GM18502 (cell line): ENCODE data around the gene HDAC3.
"Not testable (repeated sequence)": the region's sequence is repeated elsewhere in the genome, so short reads cannot be mapped to it uniquely, and the experiment has no call there.

Experiments used
- ATAC-seq: cut with Tn5 transposase; IDR thresholded peaks from one replicate; pipeline ENCODE4 v1.9.1; 2021; ENCODE audit warnings: mild to moderate bottlenecking; ENCODE audit not compliant: unreplicated experiment, poor library complexity

Gene HDAC3

DNA sequence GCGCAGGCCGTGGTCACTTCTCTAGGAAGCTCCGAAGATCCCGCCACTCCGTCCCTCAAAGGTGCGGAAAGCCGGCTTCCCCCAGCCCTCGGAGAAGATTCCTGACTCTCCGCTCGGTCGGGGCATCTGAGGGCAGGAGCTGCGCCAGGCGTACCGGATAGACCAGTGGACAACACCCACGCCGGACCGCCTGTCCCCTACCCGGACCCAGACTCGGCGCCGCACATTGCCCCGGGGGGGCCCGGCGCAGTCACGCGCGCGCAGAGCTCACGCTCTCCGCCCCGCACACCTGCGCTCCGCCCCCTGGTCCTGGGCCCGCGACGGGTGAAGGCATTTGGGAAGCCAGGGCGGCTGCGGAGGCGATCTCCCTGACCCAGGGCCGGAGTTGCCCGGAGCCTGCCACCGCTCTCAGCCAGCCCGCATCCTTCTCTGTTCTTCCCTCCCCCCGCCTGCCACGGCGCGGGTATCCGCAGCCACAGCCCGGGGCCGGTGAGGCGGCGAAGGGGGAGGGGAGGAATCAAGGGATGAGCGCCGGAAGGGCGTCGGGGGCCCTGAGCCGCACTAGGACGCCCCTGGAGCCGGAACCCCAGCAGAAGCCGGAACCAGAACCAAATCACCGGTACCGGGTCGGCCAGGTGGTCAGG lies 596 bp upstream of the HDAC3 start:
- peak; percentile 35 for ATAC-seq

DNA sequence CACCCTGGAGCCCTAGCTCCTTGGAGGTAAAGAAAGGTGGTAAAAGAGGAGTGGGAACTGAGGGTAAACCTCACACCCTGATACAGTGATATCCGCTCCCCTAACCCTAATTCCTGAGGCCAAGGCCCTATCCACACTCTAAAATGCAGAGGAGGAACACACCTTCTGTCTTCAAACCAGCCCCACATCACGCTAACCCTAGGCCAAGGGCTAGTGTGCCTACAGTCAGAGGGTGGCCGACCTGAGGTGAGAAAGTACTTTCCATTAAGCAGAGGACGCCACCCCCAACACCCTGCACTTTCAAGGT lies 590 bp downstream of the HDAC3 start:
- no peak for ATAC-seq

DNA sequence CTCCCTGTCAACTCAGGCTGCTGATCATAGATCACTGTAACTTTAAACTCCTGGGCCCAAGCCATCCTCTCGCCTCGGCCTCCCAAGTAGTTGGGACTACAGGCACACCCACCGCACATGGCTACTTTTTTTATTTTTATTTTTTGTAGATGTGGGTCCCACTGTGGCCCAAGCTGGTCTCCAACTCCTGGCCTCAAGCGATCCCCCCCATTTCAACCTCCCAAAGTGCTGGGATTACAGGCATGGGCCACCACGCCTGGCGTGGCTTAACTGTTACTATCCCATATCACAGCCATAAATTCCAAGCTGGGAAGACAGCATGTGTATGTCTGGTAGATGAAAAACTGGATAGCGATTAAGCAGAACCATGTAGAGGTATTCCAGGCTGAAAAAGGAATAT lies 1.0 kb downstream of the HDAC3 start:
- no peak for ATAC-seq

DNA sequence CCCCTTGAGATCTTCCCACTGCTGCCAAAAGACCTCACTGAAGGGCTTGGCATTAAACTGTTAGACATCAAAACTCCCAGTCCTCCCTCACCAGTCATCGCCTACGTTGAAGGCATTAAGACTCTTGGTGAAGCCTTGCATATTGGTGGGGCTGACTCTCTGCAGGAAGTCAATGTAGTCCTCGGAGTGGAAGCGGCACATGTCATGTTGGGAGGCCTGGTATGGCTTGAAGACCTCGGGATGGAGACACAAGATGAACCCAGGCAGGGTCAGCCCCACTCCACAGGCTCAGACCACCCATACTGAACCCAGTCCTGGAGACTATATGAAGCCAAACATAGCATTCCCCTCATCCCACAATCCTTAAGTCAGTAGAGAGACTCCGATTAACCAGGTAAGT lies 1.9 kb downstream of the HDAC3 start:
- no peak for ATAC-seq

DNA sequence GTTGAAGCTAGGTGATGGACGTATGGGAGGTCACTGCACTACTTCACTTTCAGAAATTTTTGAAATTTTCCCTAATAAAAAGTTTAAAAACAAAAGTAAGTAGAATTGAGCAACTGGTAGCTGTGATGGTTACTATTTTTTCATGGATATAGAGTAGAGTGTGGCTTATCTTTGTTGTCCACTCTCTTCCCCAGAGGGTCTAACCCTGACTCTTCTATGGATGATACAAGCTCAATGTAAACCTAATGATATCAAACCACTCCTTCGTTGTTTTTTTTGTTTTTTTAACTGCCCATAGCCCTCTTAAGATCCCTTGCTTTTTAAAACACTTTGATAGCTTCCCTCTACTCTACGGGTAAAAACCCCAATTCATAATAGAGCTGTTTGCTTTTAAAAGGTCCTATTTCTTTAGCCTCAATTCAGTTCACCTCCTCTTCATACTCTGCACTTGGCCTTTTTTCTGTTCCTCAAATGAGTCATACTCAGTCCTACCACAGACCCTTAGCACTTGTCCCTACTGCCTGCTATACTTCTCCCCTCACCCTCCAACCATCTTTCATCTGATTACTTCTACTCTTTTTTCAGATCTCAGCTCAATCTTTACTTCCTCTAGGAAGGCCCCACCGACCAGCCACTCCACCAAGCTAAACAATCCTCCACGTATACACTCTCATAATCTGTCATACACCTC lies 2.6 kb downstream of the HDAC3 start:
- ATAC-seq, result peak; percentile 74

DNA sequence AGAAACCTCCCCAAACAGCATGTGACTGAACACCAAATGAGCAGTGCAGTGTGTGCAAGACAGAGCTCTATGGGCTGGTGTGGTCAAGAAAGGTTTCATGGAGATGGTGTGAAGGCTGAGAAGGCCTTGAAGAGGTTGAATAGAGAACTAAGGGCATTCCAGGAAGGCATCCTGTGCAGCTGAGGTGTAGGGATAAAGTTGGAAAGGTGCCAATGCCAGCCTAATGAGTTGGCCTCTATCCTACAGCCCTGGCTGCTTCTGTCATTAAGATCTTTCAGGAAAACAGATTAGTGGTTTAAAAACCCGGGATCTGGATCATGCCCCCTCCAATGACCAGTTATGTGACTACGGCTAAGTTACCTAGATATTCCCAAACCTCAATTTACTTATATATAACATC lies 4.0 kb downstream of the HDAC3 start:
- ATAC-seq, result no peak

DNA sequence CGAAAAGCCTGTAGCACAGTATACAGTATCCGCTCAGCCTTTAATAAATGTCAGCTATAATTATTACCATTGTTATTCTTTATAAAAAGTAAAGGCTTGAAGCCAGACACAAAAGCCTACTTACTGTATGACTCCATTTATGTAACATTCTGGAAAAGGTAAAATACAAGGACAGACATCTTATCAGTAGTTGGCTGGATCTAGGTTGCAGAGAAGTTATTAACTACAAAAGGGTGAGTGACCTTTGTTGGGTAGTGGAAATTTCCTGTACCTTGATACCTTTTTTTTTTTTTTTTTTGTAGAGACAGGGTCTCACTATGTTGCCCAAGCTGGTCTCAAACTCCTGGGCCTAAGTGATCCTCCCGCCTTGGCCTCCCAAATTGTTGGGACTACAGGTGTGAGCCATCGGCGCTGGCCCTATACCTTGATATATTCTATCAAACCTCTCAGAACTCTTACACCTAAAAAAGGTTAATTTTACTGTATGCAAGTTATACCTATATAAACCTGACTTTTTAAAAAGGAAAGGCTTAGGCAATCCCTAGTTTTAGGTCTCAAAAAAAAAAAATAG lies 6.0 kb downstream of the HDAC3 start:
- ATAC-seq, result no peak

DNA sequence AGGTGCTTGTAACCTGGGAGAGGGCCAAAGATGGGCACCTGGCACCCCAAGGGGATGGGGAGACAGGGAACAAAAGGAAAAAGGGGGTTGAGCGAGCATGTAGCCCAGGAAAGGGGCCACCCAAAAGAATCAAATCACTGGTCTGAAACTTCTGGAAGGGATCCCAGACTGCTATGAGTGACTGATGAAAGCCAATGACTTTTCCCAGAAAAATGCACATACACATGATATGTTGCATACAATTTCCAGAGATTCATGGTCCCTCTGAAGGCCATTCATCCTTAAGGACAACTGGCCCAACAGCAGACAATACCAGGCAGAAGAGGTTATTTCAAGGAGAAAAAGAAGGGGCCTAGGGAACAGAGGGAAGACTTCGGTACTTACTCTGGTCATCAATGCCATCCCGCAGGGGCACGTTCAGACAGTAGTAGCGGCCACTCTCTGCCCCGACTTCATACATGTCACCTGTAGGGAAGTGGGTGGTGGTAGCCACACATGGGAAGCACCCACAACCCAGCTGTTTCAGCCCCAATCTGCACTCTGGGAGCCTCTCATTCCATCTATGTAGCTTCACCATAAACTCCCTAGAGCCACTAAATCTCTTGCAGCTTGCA lies 8.4 kb downstream of the HDAC3 start:
- ATAC-seq, result no peak

DNA sequence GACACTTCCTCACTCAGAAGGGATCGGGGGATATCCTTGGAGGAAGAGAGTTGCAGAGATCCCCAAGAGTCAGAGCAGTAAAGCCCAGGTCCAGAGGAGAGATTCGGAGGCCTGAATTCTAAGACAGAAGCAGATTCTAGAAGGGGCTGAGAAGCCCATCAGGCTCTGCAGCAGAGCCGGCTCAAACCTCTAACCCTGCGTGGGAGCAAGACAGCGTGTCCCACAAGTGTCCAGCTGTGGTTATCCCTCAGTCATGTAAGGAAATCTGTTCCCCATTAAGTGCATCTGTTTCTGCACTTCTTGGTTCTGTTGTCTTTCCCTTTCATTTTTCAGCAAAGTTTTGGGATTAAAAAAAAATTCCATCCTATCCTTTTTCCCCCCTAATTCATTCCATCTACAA lies 13.0 kb downstream of the HDAC3 start:
- ATAC-seq, result no peak

DNA sequence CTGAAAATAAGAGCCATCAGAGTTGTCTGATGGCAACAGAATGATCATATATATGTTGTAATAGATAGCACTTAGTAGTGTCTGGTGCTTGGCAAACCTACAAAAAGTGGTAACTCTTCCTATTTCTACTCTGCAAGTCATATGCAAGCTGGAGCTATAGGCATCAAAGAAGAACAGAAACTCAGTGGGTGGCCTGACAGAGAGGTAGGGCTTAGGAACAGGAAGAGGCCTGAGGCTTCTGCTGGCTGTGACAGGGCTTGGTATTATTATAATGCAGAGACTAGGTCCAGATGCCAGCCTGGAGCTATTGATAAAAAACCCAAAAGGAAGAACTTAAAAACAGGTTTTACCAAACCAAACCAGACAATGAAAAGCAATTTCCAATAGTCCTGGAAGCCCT lies 13.5 kb downstream of the HDAC3 start:
- peak; percentile 64 for ATAC-seq

DNA sequence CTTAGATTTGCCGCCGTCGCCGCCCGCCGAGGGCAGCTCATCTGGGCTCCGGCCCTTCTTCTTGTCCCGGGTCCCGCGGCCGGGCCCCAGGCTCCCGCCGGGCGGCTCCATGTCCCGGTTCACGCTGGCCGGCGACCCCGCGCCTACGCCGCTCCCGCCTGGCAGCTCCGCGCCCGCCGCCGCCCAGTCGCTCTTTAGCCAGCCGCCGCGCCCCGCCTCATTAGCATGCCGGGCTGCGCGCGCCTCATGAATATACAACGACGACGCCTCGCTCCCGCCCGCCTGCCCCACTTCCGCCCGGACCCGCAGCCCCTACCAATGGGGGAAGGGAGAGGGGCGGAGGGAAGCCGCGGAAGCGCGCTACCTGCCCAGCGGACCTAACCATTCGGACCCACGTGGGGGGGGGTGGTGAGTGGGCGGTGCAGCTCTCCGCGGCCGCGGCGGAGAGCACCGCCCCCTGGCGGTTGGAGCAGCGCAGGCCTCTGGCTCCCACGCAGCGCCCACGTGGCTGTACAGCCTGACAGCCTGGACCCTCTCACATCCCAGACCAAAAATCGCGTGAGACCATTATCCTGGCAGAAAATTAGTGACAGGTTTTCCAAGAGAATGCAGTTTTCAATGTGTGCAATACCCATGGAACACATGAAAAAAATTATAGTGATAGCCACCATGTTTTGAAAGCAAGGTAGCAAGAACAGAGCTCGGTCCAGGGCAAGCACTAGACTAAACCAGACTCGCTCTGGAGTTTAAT lies 17.7 kb downstream of the HDAC3 start, which contains the start of gene DIAPH1:
Gene DIAPH1 (minus strand): TSS at position 197 of the 751 bp plus-strand sequence. CDS start 86 bp downstream, at position 111.
- ATAC-seq, result peak; percentile 87

DNA sequence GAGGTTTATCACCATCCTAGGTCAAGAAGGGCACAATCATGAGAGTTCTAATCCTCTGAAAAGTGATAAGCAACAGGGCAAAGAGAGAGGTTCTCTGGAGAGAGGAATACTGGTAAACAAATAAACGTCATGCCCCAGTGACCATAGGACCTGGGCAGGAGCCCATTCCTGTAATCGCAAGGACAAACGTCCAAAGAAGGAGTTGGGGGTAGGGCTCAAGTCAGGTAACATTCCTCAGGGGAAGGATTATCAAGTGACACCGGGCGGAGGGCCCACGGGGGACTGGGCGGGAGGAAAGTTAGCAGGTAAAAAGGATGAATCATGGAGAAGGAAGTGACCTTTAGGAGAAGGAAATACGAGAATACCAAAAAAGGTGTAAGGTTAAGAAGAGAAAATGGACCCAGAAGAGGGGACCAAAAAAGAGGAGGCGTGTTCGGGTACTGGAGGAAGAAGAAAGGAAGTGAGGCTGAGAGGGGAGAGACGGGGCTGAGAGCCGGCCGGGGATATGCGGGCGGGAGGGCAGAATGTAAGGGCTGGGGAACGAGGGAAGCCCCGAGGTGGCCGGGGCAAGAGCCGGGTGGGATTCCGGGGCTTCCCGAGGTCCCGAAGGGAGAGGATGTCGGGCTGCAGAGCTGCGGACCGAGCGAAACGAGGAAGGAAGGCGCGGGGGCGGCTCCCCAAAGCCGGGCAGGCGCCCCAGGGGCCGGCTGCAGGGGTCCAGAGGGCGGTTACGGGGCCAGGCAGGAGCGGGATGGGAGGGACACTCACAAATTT lies 18.4 kb downstream of the HDAC3 start:
- ATAC-seq, result peak; percentile 23

DNA sequence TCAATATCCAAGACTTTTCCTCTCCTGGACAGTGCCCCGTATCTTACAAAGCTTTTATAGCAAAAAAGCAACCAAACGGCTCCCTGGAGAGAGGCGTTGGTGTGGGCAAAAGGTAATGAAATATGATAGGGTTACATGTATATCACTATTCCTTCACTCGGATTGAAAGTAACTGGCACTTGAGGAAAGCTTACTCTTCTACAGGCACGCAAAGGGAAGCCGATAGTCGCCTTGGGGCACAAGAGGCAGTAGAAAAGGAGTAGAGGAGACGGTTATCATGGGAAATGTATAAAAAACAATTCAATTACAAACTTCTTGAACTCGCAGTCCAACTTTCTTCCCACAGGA lies 19.0 kb downstream of the HDAC3 start:
- ATAC-seq, result no peak

DNA sequence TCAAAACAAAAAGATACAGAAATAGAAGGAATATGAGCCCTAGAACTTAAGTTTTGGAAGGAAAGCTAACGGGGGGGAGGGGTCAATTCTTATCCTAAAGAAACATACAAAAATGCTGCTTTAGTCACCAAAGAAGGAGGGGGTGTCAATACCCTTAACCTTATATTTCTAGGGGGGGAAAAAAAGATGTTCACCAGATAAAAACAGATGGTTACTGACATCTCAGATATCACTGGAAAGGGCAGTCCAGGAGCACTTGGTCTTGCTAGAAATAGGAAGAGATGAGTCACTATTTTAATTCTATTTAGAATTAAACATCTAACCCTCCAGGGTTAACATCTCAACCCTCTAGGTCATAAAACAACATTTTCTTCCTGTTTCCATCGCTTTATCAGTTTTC lies 19.5 kb downstream of the HDAC3 start:
- ATAC-seq, result no peak

DNA sequence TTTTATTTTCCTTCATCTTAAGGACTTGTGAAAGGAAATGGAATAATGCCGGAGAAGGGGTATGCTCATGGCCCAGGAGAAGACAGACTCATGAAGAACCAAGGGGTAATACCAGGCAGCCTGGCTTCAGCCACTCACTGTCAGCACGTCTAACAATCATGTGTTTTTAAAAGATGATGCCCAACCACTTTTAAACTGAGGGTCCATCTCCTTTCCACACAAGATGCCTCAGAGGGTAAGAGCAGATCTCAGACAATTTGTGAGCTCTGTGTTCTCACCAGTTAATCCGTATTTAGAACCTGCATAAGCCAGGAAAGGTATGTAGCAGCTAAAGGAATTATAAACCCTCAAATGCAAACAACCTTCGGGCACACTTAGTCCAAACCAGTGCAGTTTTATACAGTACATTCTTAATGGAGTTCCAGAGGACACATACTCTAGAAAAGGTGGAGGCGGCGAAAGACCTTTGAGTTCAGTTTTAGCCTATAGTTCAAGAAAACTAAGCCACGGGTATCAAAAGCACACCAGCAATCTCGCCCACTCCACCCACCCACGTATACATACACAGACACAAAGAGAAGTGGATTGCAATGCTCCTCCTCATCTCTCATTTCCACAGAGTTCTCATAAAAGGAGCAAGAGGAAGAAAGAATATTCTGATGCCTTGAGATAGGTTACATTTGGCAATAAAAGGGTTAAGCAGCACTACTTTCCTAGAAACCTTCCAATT lies 20.5 kb downstream of the HDAC3 start:
- ATAC-seq, result no peak

DNA sequence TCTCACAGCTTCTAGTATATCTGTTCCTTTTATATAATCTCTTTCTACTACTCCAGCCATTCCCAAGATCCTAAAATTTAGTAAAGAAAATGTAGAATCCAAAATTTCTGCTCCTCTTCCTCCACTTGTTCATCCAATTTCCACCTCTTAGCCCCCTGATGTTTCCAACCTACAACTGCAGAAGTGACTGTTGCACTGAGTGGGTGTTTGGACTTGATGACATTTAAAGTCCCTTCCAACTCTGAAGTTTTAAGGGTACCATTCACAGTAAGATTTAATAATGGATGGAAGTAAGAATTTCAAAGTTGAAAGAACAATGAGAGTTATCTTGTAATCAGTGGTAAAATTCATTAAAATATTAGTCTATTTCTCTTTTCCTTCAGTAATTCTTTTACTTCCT lies 23.3 kb downstream of the HDAC3 start:
- no peak for ATAC-seq

DNA sequence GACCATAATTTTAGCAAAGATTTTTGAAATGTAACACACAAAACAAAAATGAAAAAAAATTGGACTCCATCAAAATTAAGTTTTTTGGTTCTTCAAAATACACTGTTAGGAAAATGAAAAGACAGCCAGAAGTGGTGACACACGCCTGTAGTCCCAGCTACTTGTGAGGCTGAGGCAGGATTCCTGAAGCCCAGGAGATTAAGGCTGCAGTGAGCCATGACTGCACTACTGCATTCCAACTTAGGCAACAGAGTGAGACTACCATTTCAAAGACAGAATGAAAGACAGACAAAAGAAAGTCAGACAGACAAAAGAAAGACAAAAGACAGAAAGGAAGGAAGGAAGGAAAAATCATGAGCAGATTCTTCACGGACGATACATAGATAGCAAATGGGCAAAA lies 25.4 kb downstream of the HDAC3 start:
- no peak for ATAC-seq

DNA sequence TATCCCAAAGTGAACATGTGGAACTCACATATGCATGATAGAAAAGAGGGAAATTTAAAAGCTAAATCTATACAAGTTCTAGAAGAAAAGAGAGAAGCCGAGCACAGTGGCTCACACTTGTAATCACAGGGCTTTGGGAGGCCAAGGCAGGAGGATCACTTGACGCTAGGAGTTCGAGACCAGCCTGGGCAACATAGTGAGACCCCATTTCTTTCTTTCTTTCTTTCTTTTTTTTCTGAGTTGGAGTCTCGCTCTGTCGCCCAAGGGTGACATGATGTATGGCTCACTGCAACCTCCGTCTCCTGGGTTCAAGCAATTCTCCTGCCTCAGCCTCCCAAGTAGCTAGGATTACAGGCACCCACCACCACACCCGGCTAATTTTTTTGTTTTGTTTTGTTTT lies 26.7 kb downstream of the HDAC3 start:
- not testable (repeated sequence) for ATAC-seq

DNA sequence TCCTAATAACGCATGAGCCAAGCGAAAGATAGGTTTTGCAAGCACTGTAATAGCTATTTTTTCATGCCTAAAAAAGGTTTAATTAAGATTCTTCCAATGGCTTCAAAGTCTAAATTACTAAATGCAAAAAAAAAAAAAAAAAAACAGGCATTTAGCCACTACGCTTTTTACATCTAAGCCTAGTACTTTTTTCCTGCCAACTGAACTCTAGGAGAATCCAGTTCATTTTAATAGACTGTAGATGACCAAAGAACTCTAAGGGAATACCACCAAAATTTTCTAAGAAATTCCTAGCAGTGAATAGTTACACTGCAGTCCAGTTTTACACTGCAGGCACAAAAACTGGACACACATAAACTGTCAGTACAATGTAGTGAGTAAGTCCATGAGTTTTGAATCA lies 27.6 kb downstream of the HDAC3 start:
- ATAC-seq, result no peak

DNA sequence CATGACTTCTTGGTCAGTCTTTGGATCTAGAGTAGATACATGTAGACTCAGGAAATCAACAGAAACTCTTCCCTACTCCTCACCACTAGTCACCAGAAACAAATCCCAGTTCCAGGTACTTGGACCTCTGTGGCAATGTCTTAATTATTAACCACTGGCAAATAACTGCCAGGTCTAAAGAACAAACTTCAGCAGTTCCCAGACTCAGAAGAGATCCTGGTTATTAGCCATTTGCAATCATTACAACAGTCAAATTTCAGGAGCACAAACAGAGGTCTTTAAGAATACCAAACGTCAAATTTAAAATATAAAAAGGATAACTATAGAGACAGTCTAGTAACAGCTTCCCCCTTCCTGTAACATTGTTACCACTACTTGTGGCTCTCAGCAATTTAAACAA lies 28.1 kb downstream of the HDAC3 start:
- ATAC-seq, result no peak
